LHCN-M2 (cell line): ENCODE measurements around the gene SNCG. TPM values are rescaled to one million over a fixed set of nuclear protein-coding genes. Genes with fewer than 3 reads are reported as not detected.

Experiments used
- DNase-seq: peaks from one replicate; pipeline ENCODE4 v3.0.0-alpha.2; 2012; ENCODE audit warnings: low read depth
- total RNA-seq: library from RNA; depleted of rRNA; stranded (reverse); fragments of >200 nt; gene quantifications from 2 replicates; pipeline ENCODE4 v1.2.3, GENCODE V29; 2014

SNCG gene
- total RNA-seq, 1 experiment from 2014 or later, result 5.0 TPM

- DNase-seq, result peak; percentile 65
Measured at GRCh38 chr10:86960003-86960862, 1.8 kb downstream of the SNCG start.

DNA sequence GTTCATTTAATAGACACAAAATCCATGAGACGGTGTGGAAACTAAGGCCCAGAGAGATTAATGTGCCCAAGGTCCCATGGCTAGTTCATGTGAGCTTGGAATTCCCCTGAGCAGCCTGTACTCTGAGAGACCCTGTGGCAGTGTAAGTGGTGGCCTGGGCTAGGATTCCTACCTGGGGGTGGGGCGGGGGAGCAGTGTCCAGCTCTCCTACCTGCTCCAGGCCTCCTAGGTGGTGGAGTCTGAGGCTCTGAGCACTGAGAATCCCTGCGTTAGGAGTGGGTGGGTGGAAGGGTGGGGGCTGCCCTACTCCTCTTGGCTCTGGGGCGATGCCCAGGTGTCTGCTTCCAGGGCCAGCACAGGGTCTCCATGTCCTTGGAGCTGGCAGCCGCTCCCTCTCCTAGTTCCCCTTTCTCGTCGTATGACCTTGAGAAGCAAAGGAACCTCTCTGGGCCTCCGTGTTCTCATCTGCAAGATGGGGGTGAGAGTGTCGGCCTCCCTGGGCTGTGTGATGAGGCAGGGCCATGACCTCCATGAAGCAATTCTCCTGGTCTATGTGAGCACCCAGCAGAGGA lies 2.5 kb downstream of the SNCG start:
- DNase-seq, result no peak

DNA sequence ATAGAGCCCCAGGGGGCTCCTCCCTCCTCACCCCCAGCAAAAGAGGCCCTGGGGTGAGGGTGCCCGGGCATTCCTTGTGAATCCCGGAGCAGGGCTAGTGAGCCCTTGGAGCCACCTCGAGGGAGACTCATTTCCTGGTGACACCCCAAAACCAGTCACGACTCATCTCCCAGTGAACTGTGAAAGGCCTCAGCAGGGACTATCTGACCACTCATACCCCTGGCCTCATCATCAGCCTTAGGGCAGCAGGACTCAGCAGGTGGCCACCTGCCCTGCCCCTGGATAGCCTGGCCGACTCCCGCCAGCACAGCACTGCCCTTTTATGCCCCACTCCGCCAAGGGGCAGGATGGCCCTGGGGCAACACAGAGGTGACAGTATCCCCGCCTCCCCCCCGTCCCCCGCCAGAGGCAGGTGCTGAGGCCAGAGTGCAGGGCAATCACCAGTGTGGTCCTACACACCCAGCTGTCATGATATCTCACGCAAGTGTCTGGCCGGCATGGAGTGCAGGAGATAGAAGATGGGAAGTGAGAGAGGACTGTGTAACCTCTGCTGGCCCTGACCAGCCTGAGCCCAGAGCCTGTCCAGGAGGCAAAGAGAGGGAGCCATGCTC lies 3.2 kb downstream of the SNCG start:
- DNase-seq, result peak; percentile 57

GRCh38 chr10:86962136-86962980 lies 4.0 kb downstream of the SNCG start:
- DNase-seq, result no peak

GRCh38 chr10:86962981-86963310 lies 4.5 kb downstream of the SNCG start:
- no peak for DNase-seq

DNA sequence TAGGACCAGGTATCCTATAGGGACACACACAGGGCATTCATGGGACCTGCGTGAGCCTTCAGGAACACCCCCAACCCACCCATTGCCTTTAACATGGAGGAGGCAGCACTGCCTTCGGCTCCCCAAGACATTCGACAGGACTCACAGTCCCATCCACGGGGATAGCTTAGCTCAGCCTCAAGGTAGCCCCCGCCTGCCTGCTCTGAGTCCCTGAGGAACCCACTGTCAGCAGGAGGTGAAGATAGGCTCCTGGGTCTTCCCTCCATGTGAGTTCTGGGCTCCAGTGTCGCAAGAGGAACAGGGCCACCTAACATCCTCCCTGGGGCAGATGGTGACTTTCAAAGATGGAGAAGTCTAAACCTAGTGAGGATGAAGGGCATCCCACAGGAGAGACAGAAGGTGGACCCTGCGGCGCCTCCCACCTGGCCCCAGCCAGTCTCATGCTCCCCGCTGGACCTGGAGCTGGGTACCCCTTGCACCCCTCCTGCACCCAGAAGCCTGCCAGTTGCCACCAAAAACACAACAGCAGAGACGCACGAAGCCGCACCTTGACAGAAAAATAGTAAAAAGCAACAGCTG lies 5.0 kb downstream of the SNCG start:
- no peak for DNase-seq

DNA sequence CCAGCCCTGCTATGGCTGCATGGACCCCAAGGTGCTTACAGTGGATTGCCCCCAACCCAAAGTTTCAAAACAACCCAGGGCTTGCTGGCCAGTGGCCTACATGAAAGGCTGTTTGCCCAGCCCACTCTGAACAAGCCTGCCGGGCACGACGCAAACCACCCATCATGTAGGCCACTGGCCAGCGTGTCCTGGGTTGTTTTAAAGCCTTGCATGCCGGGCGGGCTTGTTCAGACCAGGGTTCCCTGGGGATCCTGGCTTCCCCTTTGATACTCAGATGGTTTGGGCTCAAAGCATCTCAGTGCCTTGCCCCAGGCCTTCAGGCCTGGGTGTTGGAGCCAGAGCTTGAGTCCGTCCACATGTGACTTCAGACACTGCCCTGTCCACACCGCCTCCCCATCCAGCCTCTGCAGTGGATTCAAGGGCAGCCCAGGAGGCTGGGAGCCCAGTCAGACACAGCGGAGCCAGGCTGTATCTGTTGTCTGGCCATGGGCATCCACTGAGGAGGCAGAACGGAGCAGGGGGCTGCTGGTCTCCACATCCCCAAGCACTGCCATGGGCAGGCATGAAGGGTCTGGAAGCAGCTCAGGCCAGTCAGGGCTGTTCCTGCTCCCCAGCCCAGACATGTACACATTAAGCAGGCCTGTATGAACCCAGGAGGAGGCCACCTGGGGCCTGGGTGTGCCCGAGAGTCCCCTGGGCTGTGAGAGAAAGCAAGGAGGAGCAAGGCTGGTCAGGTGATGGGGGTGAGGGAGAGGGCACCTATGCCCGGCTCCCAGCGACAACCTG lies 5.9 kb downstream of the SNCG start:
- no peak for DNase-seq

DNA sequence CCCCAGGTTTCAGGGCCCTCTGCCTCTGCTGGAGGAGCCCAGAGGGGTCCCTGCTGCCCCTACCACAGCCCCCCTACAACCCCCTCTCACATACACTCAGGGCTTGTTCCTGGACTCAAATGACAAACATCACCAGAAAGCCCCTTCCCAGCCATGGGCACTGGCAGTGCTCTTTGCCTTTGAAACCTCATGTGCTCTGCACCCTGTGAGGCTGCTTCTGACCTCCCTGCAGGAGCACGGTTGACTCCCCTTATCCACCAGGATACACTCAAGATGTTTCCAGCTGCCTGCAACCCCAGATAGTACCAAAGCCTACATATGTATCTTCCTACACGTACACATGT lies 6.4 kb downstream of the SNCG start:
- DNase-seq, result no peak

DNA sequence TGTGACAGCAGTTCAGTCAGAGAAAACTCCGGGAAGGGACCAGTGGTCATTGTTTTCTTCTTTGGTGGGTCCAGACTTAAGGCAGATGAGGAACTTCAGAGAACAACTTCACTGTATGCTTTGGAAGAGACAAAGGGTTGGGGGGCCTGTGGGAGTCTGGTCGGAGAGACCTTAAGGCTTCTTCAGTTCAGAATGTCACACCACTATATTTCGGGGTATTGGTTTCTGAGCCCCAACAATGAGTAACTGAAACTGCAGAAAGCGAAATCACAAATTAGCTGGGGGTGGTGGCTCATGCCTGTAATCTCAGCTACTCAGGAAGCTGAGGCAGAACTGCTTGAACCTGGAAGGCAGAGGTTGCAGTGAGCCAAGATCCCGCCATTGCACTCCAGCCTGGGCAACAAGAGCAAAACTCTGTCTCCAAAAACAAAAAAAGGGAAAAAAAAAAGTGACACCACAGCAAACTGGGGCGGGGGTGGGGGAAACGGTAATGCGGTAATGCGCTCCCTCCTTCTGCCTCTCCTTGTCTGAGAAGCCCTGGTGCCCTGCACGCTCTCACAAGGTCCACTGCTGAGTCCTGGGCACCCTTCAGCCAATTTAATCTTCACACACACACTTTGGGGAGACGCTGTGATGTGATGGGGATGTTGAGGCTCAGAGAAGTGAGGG lies 7.7 kb downstream of the SNCG start:
- no peak for DNase-seq

GRCh38 chr10:86967481-86967941 lies 9.1 kb downstream of the SNCG start:
- no peak for DNase-seq

- DNase-seq, result no peak
Measured at GRCh38 chr10:86968271-86968993, 10.0 kb downstream of the SNCG start, which contains the start of gene ADIRF. Gene ADIRF, plus strand, starts transcription at chr10:86968482. Its CDS starts 63 bp downstream, at chr10:86968545.

- no peak for DNase-seq
Measured at GRCh38 chr10:86968994-86969355, 10.6 kb downstream of the SNCG start.

DNA sequence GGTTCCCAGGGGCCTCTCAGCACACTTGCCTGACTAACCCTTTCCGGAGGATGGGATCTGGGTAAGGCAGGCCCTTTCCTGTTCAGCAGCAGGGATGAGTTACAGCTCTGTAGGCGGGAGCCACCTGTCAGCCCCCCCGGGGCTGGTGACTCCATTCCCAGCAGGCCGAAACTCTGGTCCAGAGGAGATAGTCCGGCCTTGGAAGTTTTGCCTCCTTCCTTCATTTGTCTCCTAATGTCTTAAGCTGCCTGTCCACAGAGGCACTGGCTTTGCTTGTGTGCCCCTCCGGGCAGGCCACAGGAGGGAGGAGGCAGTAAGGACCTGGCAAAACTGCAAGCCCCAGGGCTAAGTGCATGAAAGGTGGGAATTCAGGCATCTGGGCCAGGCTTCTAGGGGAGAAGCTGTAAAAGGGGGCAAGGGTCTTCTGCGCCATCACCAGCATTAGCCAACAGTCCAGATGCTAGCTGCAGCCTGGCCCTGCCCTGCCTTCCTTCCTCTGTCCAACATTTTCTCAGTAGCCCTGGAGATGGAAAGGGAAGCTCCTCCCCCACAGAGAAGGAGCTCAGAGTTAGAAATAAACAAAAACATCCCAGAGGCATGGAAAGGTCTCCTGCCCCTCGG lies 11.1 kb downstream of the SNCG start:
- DNase-seq, result peak; percentile 87

GRCh38 chr10:86970162-86970981 lies 12.0 kb downstream of the SNCG start:
- DNase-seq, result peak; percentile 43

DNA sequence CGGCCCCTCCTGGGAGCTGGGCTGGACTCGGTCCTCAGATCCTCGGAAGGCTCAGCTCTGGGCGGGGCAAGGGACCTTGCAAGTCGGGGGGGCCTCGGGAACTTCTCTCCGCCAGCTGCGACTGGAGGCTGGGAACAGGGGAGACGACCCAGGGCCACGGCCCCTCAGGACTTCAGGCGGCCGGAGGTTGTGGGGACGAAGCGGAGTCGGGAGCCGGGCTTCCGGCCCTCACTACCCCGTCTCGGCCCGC lies 12.5 kb downstream of the SNCG start:
- DNase-seq, result no peak

DNA sequence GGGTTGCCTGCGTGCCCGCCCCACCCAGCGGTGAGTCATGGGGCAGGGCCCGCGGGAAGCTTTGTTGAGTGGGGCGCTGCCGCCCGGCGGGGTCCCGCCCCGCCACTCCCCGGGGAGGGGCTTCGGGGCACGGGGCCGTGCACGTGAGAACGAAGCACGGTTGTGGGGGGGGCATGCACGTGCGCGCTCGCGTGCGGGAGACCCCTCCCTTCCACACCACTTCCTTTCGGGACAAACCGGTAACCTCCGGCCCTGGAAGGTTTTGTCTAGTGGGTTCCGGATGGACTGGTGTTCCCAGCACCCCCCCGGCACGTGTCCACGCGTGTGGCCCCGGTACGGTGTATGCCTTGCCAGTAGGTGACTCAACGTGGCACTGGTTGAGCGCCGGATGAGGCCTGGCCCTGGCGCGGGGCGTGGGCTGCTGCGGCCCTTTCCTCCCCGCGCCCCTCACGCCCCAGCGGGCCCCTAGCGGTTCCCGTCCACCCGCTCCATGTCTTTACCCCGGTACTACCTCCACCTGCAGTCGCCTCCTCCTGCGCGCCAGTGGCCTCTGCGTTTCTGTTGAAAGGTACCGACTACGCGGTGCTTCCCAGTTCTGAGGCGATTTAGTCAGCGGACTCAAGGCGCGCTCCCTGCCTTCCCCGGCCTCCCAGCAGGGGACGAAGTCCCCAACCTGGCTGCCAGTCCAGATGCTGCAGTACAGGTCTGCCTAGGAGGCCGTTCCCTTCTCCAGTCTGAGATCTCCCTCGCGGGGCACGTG lies 13.0 kb downstream of the SNCG start:
- DNase-seq, result peak; percentile 85

DNA sequence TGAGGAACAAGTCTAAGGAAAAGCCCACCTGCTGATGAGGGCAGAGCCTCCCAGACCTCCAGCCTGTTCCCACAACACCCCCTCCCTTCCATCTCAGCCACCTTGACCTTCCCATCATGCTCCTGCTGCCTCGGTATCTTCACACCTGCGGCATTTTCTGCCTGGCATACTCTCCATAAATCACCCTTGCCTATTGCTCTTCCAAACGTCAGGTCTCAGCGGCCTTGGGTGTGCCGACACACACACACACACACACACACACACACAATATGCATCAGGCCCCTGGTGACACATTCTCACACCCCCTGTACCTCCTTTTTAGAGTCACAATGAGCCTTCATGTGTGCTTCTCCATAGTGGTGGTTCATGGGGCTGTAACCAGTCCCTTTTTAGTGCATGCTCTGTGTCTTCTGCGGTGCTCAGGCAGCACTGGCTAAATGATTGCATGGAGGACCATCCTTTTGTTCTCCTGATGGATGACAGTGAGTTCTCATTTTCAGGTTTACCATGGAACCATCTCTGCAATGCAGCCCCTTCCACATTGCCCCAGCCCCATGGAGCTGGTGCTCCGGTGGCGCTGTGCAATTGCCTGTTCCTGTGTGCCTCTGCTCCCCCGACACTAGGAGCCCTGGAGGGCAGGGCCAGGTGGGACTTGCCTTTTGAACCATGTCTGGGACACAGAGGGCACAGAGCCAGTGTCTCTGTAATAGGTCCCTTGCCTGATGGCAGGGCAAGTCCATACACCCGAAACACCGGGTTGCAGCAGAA lies 14.4 kb downstream of the SNCG start:
- no peak for DNase-seq
